ENCODE measurements around the gene HLCS. TPM values are rescaled to one million over a fixed set of nuclear protein-coding genes. Genes with fewer than 3 reads are reported as not detected.

HLCS gene
- total RNA-seq, 2 experiments from 2014 or later: 15.5 to 16.8 TPM

- H3K27ac Mint-ChIP-seq: no peak overlapping the region
- H3K9me3 Mint-ChIP-seq (ENCODE audit: insufficient read depth): no peaks in the 10 kb centered on the region
- POLR2A ChIA-PET: no interaction called here
- no peak overlapping the region for H3K4me3 Mint-ChIP-seq
- H3K27me3 Mint-ChIP-seq (ENCODE audit: low read depth): no peaks in the 10 kb centered on the region
- no peaks in the 10 kb centered on the region for H3K36me3 Mint-ChIP-seq (ENCODE audit: low read depth)
- DNase-seq: no peak
- CTCF ChIA-PET: interaction anchor here (1.3 kb wide), 1 partner anchor 216 kb away, joined by 4 read pairs; no protein-coding TSS in a partner anchor
- ATAC-seq: no peak
- H3K4me1 Mint-ChIP-seq (ENCODE audit: low read depth): peaks cover 5% of the 10 kb centered on the region
Observed at GRCh38 chr21:36847189-36847588, 119.3 kb downstream of the HLCS start.

DNA sequence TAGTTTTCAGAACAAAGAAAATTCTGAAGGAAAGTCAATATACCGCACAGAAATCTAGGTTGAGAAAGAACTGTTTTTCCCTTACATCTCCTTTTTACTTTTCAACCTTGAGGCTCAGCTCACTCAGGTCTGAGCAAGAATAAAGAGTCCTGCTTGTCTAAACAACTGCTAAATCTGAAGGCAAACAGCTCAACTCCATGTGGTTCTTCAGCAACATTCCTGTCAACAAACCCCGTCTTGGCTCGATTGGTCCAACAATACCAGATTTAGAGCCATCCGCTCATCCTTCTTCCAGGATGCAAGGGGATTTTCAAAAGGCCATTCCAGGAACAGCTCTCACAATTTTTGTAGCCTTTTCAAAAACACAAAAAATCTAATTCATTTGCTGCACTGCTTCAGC, 119.8 kb downstream of the HLCS start:
- Mint-ChIP-seq H3K27me3 (ENCODE audit: low read depth) (no peaks in the 10 kb centered on the region), H3K4me3 (no peak overlapping the region), H3K4me1 (ENCODE audit: low read depth) (peaks cover 5% of the 10 kb centered on the region), H3K36me3 (ENCODE audit: low read depth) (no peaks in the 10 kb centered on the region), H3K27ac (no peak overlapping the region), H3K9me3 (ENCODE audit: insufficient read depth) (no peaks in the 10 kb centered on the region)
- ATAC-seq (no peak), DNase-seq (no peak)
- POLR2A ChIA-PET: no interaction called here
- CTCF ChIA-PET: interaction anchor here (1.3 kb wide), 1 partner anchor 216 kb away, joined by 4 read pairs; no protein-coding TSS in a partner anchor

- H3K27ac Mint-ChIP-seq: no peak overlapping the region
Observed at GRCh38 chr21:36845790-36846189, 120.7 kb downstream of the HLCS start.

DNA sequence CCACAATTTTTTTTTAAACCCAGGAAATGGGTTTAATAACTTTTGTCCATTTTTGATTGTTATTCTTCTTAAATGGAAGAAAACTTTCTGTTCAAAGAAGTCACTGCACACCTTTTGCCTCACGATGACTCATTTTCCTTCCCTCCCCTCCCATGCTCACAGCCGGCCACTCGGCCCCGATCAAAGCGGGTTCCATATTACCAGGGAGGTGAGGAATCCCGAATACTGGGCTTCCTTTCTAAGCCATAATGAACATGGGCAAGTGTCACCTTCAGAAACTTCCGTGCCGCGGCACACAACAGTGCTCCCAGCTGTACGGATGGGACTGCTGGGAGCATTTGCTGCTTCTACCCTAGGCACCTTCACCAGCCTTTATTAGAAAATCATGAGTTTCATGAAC, 121.4 kb downstream of the HLCS start:
- H3K9me3 Mint-ChIP-seq (ENCODE audit: insufficient read depth): no peaks in the 10 kb centered on the region
- H3K4me1 Mint-ChIP-seq (ENCODE audit: low read depth): peaks cover 5% of the 10 kb centered on the region
- no peaks in the 10 kb centered on the region for H3K36me3 Mint-ChIP-seq (ENCODE audit: low read depth)
- DNase-seq (no peak), ATAC-seq (no peak)
- no peak overlapping the region for H3K4me3 Mint-ChIP-seq
- ChIA-PET CTCF (interaction anchor here (1.2 kb wide), 1 partner anchor 9 kb away, joined by 4 read pairs; no protein-coding TSS in a partner anchor), POLR2A (no interaction called here)
- no peaks in the 10 kb centered on the region for H3K27me3 Mint-ChIP-seq (ENCODE audit: low read depth)
- H3K27ac Mint-ChIP-seq: no peak overlapping the region

More at GRCh38 chr21:36845790-36846189, 120.7 kb downstream of the HLCS start:
- POLR2A ChIA-PET: no interaction called here
- DNase-seq (no peak), ATAC-seq (no peak)
- no peak overlapping the region for H3K4me3 Mint-ChIP-seq
- H3K36me3 Mint-ChIP-seq (ENCODE audit: low read depth): no peaks in the 10 kb centered on the region
- H3K27me3 Mint-ChIP-seq (ENCODE audit: low read depth): no peaks in the 10 kb centered on the region
- CTCF ChIA-PET: interaction anchor here (1.2 kb wide), 1 partner anchor 8 kb away, joined by 4 read pairs; no protein-coding TSS in a partner anchor
- no peaks in the 10 kb centered on the region for H3K9me3 Mint-ChIP-seq (ENCODE audit: insufficient read depth)
- H3K4me1 Mint-ChIP-seq (ENCODE audit: low read depth): peaks cover 5% of the 10 kb centered on the region

GRCh38 chr21:36841866-36842265, 124.6 kb downstream of the HLCS start:
- peaks cover 5% of the 10 kb centered on the region for H3K4me1 Mint-ChIP-seq (ENCODE audit: low read depth)
- no peak overlapping the region for H3K27ac Mint-ChIP-seq
- no peaks in the 10 kb centered on the region for H3K27me3 Mint-ChIP-seq (ENCODE audit: low read depth)
- no peak overlapping the region for H3K4me3 Mint-ChIP-seq
- CTCF ChIA-PET: no interaction called here
- H3K36me3 Mint-ChIP-seq (ENCODE audit: low read depth): no peaks in the 10 kb centered on the region
- no peak for DNase-seq
- no peak for ATAC-seq
- H3K9me3 Mint-ChIP-seq (ENCODE audit: insufficient read depth): no peaks in the 10 kb centered on the region
- POLR2A ChIA-PET: no interaction called here

DNA sequence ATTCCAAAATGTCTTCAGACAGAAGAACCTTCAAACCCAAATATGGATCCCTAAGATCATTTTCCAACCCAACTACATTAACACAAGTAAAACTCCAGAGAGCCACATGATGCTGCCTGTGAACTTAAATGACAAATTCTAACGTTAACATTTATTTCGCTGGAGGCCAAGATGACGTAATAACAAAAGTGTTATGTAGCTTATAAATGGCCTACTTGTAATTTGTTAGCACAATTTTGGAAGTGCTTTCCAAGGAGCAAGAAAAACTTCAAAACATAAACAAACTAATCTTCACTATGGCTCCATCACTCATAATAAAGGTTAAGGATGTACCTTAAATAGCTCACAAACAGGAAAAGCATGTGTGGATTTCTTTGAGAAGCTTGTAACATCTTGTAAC, 126.7 kb downstream of the HLCS start:
- Mint-ChIP-seq H3K27ac (no peak overlapping the region), H3K4me1 (ENCODE audit: low read depth) (peaks cover 2% of the 10 kb centered on the region), H3K36me3 (ENCODE audit: low read depth) (no peaks in the 10 kb centered on the region), H3K27me3 (ENCODE audit: low read depth) (no peaks in the 10 kb centered on the region), H3K9me3 (ENCODE audit: insufficient read depth) (no peaks in the 10 kb centered on the region), H3K4me3 (no peak overlapping the region)
- ChIA-PET CTCF (no interaction called here), POLR2A (no interaction called here)
- ATAC-seq (no peak), DNase-seq (no peak)

DNA sequence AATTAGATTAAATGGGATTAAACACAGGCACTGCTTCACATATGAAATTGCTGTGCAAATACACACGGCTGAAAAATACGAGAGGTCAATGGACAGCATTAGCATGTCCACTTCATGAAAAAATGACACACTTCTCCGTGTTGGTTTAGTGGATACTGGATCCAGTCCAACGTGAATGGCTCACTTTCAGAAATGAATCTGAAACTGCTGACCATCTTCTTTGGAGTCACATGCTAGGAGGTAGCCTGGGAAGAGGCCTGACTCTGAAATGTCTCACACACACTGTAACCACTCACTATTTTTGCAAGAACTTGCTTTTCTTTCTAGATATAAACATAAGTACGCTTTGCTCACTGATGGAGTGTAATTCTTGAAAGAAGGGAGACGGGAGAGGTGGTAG, 127.3 kb downstream of the HLCS start:
- ChIA-PET CTCF (no interaction called here), POLR2A (no interaction called here)
- DNase-seq (no peak), ATAC-seq (no peak)
- Mint-ChIP-seq H3K27me3 (ENCODE audit: low read depth) (no peaks in the 10 kb centered on the region), H3K36me3 (ENCODE audit: low read depth) (no peaks in the 10 kb centered on the region), H3K4me3 (no peak overlapping the region), H3K27ac (no peak overlapping the region), H3K4me1 (ENCODE audit: low read depth) (no peaks in the 10 kb centered on the region), H3K9me3 (ENCODE audit: insufficient read depth) (no peaks in the 10 kb centered on the region)

- H3K4me3 Mint-ChIP-seq: no peak overlapping the region
- POLR2A ChIA-PET: no interaction called here
- H3K27ac Mint-ChIP-seq: no peak overlapping the region
- DNase-seq (no peak), ATAC-seq (no peak)
- CTCF ChIA-PET: no interaction called here
- peaks cover 9% of the 10 kb centered on the region for H3K4me1 Mint-ChIP-seq (ENCODE audit: low read depth)
- no peaks in the 10 kb centered on the region for H3K9me3 Mint-ChIP-seq (ENCODE audit: insufficient read depth)
- H3K27me3 Mint-ChIP-seq (ENCODE audit: low read depth): no peaks in the 10 kb centered on the region
- H3K36me3 Mint-ChIP-seq (ENCODE audit: low read depth): no peaks in the 10 kb centered on the region
Observed at GRCh38 chr21:36835383-36835795, 131.1 kb downstream of the HLCS start.

GRCh38 chr21:36834192-36834591, 132.3 kb downstream of the HLCS start:
- H3K9me3 Mint-ChIP-seq (ENCODE audit: insufficient read depth): no peaks in the 10 kb centered on the region

GRCh38 chr21:36830100-36830499, 136.4 kb downstream of the HLCS start:
- no peak overlapping the region for H3K4me3 Mint-ChIP-seq
- no peak overlapping the region for H3K27ac Mint-ChIP-seq
- ATAC-seq (no peak), DNase-seq (no peak)
- no peaks in the 10 kb centered on the region for H3K9me3 Mint-ChIP-seq (ENCODE audit: insufficient read depth)
- no peaks in the 10 kb centered on the region for H3K27me3 Mint-ChIP-seq (ENCODE audit: low read depth)
- no peaks in the 10 kb centered on the region for H3K36me3 Mint-ChIP-seq (ENCODE audit: low read depth)
- peaks cover 9% of the 10 kb centered on the region for H3K4me1 Mint-ChIP-seq (ENCODE audit: low read depth)
- POLR2A ChIA-PET: no interaction called here
- CTCF ChIA-PET: no interaction called here

More at GRCh38 chr21:36834192-36834591, 132.3 kb downstream of the HLCS start:
- no peak for ATAC-seq
- Mint-ChIP-seq H3K27ac (no peak overlapping the region), H3K27me3 (ENCODE audit: low read depth) (no peaks in the 10 kb centered on the region), H3K4me1 (ENCODE audit: low read depth) (peaks cover 9% of the 10 kb centered on the region), H3K36me3 (ENCODE audit: low read depth) (no peaks in the 10 kb centered on the region), H3K4me3 (no peak overlapping the region)
- POLR2A ChIA-PET: no interaction called here
- CTCF ChIA-PET: no interaction called here
- DNase-seq: no peak

DNA sequence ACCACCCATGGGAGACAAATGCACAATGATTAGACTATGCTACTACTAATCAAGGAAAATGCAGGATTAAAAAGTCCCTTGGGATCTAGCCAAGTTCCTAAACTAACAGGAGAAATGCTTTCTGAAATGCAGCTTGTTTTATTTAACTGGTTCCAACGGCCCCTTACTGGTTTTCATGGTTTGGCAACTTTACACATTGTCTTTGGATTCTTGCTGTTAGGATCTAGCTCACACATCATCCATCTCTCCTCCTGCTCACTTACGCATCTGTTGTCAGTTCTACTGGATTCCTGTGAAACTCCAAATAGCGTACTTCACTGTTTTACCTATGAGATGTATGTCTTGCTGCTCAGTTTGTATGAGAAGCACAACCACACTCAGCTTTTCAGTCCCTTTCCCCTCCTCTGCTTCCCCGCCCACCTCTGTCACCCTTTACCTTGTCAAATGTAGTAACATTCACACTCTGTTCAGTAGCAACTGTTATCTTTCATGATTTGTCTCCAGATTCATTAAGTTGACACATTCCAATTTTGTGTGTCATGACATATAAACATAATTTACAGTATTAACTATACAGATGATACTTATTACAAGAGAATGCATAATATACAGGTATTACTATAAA, 137.5 kb downstream of the HLCS start:
- Mint-ChIP-seq H3K36me3 (ENCODE audit: low read depth) (no peaks in the 10 kb centered on the region), H3K9me3 (ENCODE audit: insufficient read depth) (no peaks in the 10 kb centered on the region), H3K4me3 (no peak overlapping the region), H3K4me1 (ENCODE audit: low read depth) (peaks cover 9% of the 10 kb centered on the region), H3K27me3 (ENCODE audit: low read depth) (no peaks in the 10 kb centered on the region), H3K27ac (no peak overlapping the region)
- POLR2A ChIA-PET: no interaction called here
- DNase-seq (no peak), ATAC-seq (no peak)
- CTCF ChIA-PET: interaction anchor here (0.6 kb wide), 1 partner anchor 25 kb away, joined by 3 read pairs; no protein-coding TSS in a partner anchor

GRCh38 chr21:36828208-36828607, 138.3 kb downstream of the HLCS start:
- no peak overlapping the region for H3K27ac Mint-ChIP-seq
- H3K27me3 Mint-ChIP-seq (ENCODE audit: low read depth): no peaks in the 10 kb centered on the region
- ATAC-seq (no peak), DNase-seq (no peak)
- H3K4me1 Mint-ChIP-seq (ENCODE audit: low read depth): peaks cover 9% of the 10 kb centered on the region
- H3K36me3 Mint-ChIP-seq (ENCODE audit: low read depth): no peaks in the 10 kb centered on the region
- H3K9me3 Mint-ChIP-seq (ENCODE audit: insufficient read depth): no peaks in the 10 kb centered on the region
- no peak overlapping the region for H3K4me3 Mint-ChIP-seq
- POLR2A ChIA-PET: no interaction called here
- CTCF ChIA-PET: no interaction called here

- no peak overlapping the region for H3K27ac Mint-ChIP-seq
- no peaks in the 10 kb centered on the region for H3K36me3 Mint-ChIP-seq (ENCODE audit: low read depth)
- no peak for DNase-seq
- H3K4me1 Mint-ChIP-seq (ENCODE audit: low read depth): no peaks in the 10 kb centered on the region
- no peak overlapping the region for H3K4me3 Mint-ChIP-seq
- no peaks in the 10 kb centered on the region for H3K9me3 Mint-ChIP-seq (ENCODE audit: insufficient read depth)
- no peak for ATAC-seq
- ChIA-PET POLR2A (no interaction called here), CTCF (no interaction called here)
- no peaks in the 10 kb centered on the region for H3K27me3 Mint-ChIP-seq (ENCODE audit: low read depth)
Observed at GRCh38 chr21:36825658-36826057, 140.8 kb downstream of the HLCS start.

Measured in activated CD8-positive, alpha-beta T cell treated with anti-CD3 and anti-CD28 coated beads, Interleukin-2, amount 10 ng/mL, durations not matched to agents 7 days and 5 days (primary cell).